ENCODE results near the gene HHAT.

GRCh38 chr1:210367566-210367965, 38.9 kb downstream of the HHAT start:
- TF ChIP-seq, protein P1, sequence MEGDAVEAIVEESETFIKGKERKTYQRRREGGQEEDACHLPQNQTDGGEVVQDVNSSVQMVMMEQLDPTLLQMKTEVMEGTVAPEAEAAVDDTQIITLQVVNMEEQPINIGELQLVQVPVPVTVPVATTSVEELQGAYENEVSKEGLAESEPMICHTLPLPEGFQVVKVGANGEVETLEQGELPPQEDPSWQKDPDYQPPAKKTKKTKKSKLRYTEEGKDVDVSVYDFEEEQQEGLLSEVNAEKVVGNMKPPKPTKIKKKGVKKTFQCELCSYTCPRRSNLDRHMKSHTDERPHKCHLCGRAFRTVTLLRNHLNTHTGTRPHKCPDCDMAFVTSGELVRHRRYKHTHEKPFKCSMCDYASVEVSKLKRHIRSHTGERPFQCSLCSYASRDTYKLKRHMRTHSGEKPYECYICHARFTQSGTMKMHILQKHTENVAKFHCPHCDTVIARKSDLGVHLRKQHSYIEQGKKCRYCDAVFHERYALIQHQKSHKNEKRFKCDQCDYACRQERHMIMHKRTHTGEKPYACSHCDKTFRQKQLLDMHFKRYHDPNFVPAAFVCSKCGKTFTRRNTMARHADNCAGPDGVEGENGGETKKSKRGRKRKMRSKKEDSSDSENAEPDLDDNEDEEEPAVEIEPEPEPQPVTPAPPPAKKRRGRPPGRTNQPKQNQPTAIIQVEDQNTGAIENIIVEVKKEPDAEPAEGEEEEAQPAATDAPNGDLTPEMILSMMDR (IDR thresholded peaks at IDR 0.05): no peak
- no peak for TF ChIP-seq POLR2A (IDR thresholded peaks at IDR 0.05)

Data from lower leg skin (tissue), 3 donors.